Ovary (tissue), 9 donors: ENCODE measurements around the gene ASXL3. TPM values are rescaled to one million over a fixed set of nuclear protein-coding genes. Genes with fewer than 3 reads are reported as not detected.

Source experiments
- DNase-seq, 5 donors: peaks; one replicate each; pipeline ENCODE4 v3.0.0-alpha.2; 2019 to 2020
- H3K27ac ChIP-seq, 2 donors: fragments of 200-600 bp; one replicate each; pipeline versions ENCODE4 v1.5.1 to v1.8.0; 2019 to 2022
- H3K27me3 ChIP-seq: fragments of 200-600 bp; one replicate; pipeline ENCODE4 v1.8.0; 2022
- H3K36me3 ChIP-seq: fragments of 200-600 bp; sonication (generic); one replicate; pipeline ENCODE4 v1.5.1; 2019
- H3K4me1 ChIP-seq: one replicate; pipeline ENCODE4 v1.8.1; 2013; ENCODE audit warnings: mild to moderate bottlenecking, moderate library complexity; ENCODE audit not compliant: insufficient read depth
- H3K4me3 ChIP-seq: fragments of 200-600 bp; sonication (generic); one replicate; pipeline ENCODE4 v1.5.1; 2017
- H3K9me3 ChIP-seq, 2 donors: fragments of 200-600 bp in 1 of 2; sonication (generic) in 1 of 2; one replicate each; pipeline versions ENCODE4 v1.5.1 to v1.8.1; 2013 to 2019; ENCODE audit warnings: mild to moderate bottlenecking in 1 of 2, moderate library complexity in 1 of 2
- EP300 ChIP-seq: sonication (generic); formaldehyde crosslinking; IDR thresholded peaks from one replicate; pipeline ENCODE4 v1.6.1; 2017; ENCODE audit warnings: antibody characterized with exemption
- POLR2A ChIP-seq: fragments of 450-650 bp; IDR thresholded peaks from one replicate; pipeline ENCODE4 v1.6.1; 2017; ENCODE audit warnings: antibody characterized with exemption, mild to moderate bottlenecking, moderate library complexity
- WGBS, 3 donors: extraction: QIAGEN DNeasy Blood & Tissue Kit in 1 of 3; methylation state at CpG; one replicate each; pipeline versions ENCODE4 v1.1.5 to v1.1.7; 2013 to 2017; 5-methylcytosine and 5-hydroxymethylcytosine counted together
- intact Hi-C, 4 donors: fragments of 100-400 bp; cut with DNase I; formaldehyde crosslinking; loops; one replicate each; pipeline versions ENCODE4 v1.11.0 to v1.15.1; 2022 to 2023
- polyA plus RNA-seq, 2 donors: library from polyadenylated mRNA; stranded (reverse); fragments of 200-250 nt in 1 of 2; fragments of 350-450 nt in 1 of 2; fragmentation: Illumina TruSeq in 1 of 2; extraction: RNeasy Lipid Tissue Mini Kit (QIAGEN cat#74804) in 1 of 2; gene quantifications; one replicate each; pipeline ENCODE4 v1.2.3, GENCODE V29; 2013 to 2014
- total RNA-seq, 7 donors: library from RNA; depleted of rRNA in 2 of 7; stranded (reverse); fragments of >200 nt in 2 of 7; fragmentation: NEBNext Ultra II Directional in 3 of 7; extraction: Animal tissue kit (Norgen Biotek cat#: 25700) in 3 of 7; gene quantifications; one replicate each; pipeline versions ENCODE4 v1.1.0 to v1.2.4, GENCODE V29; 2016 to 2023
- TF ChIP-seq, protein P1 (sequence below), 3 donors: fragments of 450-650 bp in 2 of 3; fragments of 200-600 bp in 1 of 3; IDR thresholded peaks; one replicate each; pipeline versions ENCODE4 v1.5.1 to v1.8.0; 2016 to 2022; ENCODE audit warnings: antibody characterized with exemption in 3 of 3, mild to moderate bottlenecking in 1 of 3
- donor health status: DM: no; HTN: no; CAD: no; lungs with moderate emphysema.
- donor health status: DM: no; HTN: no; CAD: no.
- donor health status: Bipolar disorder and iron deficiency.
- donor health status: DM: yes; HTN: yes; CAD: no.
- donor health status: DM: no; HTN: no; CAD: no.
- donor health status: DM: yes; HTN: yes; CAD: no.

ASXL3 gene
- total and polyA plus RNA-seq, 9 donors: 1.8 to 23.2 (median 18.4) TPM

GRCh38 chr18:33700513-33700976, 122.5 kb downstream of the ASXL3 start:
- no peak overlapping the region for H3K4me3 ChIP-seq
- WGBS, 3 donors: 93 to 98% (median 97%) methylated on average over 3 of the region's 3 CpGs
- DNase-seq: no peak
- TF ChIP-seq POLR2A (no peak), EP300 (no peak)
- TF ChIP-seq, protein P1, sequence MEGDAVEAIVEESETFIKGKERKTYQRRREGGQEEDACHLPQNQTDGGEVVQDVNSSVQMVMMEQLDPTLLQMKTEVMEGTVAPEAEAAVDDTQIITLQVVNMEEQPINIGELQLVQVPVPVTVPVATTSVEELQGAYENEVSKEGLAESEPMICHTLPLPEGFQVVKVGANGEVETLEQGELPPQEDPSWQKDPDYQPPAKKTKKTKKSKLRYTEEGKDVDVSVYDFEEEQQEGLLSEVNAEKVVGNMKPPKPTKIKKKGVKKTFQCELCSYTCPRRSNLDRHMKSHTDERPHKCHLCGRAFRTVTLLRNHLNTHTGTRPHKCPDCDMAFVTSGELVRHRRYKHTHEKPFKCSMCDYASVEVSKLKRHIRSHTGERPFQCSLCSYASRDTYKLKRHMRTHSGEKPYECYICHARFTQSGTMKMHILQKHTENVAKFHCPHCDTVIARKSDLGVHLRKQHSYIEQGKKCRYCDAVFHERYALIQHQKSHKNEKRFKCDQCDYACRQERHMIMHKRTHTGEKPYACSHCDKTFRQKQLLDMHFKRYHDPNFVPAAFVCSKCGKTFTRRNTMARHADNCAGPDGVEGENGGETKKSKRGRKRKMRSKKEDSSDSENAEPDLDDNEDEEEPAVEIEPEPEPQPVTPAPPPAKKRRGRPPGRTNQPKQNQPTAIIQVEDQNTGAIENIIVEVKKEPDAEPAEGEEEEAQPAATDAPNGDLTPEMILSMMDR (IDR thresholded peaks at IDR 0.05): no peak
- H3K27me3 ChIP-seq: no peaks in the 10 kb centered on the region
- H3K36me3 ChIP-seq: no peaks in the 10 kb centered on the region
- no peak overlapping the region for H3K27ac ChIP-seq
- H3K4me1 ChIP-seq: no peaks in the 10 kb centered on the region
- no peaks in the 10 kb centered on the region for H3K9me3 ChIP-seq
- intact Hi-C loops: no loop called here

GRCh38 chr18:33702625-33703024, 124.6 kb downstream of the ASXL3 start:
- no peak overlapping the region for H3K27ac ChIP-seq
- no peak overlapping the region for H3K4me3 ChIP-seq
- H3K27me3 ChIP-seq: no peaks in the 10 kb centered on the region
- no peak for DNase-seq
- intact Hi-C loops: no loop called here
- no peaks in the 10 kb centered on the region for H3K9me3 ChIP-seq
- no peaks in the 10 kb centered on the region for H3K36me3 ChIP-seq
- 96 to 98% (median 96%) methylated on average over 1 of the region's 1 CpG for WGBS, 3 donors
- TF ChIP-seq EP300: no peak
- TF ChIP-seq, protein P1 (IDR thresholded peaks at IDR 0.05): no peak
- no peak for TF ChIP-seq POLR2A
- no peaks in the 10 kb centered on the region for H3K4me1 ChIP-seq

DNA sequence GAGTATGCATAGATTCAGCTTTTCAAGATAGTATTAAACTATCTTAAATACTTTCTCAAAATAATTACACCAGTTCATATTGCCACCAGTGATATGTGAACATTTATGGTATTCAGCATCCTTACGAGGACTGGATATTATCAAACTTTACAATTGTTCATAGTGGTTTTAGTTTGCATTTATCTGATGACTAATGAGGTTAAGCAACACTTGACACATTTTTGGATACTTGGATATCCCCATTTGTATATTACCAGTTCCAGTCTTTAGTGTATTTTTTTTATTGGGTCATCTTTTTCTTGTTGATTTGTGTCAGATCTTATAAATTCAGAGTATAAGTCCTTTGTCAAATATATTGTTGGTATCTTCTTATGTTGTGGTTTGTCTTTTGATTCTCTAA, 128.4 kb downstream of the ASXL3 start:
- Histone ChIP-seq H3K4me3 (no peak overlapping the region), H3K9me3 (no peaks in the 10 kb centered on the region), H3K27ac (no peak overlapping the region), H3K36me3 (no peaks in the 10 kb centered on the region), H3K4me1 (no peaks in the 10 kb centered on the region), H3K27me3 (no peaks in the 10 kb centered on the region)
- no peak for TF ChIP-seq EP300
- TF ChIP-seq, protein P1 (IDR thresholded peaks at IDR 0.05): no peak
- TF ChIP-seq POLR2A: no peak
- intact Hi-C loops: no loop called here
- WGBS, 3 donors: 0 to 44% (median 41%) methylated on average over 1 of the region's 1 CpG
- DNase-seq: no peak

DNA sequence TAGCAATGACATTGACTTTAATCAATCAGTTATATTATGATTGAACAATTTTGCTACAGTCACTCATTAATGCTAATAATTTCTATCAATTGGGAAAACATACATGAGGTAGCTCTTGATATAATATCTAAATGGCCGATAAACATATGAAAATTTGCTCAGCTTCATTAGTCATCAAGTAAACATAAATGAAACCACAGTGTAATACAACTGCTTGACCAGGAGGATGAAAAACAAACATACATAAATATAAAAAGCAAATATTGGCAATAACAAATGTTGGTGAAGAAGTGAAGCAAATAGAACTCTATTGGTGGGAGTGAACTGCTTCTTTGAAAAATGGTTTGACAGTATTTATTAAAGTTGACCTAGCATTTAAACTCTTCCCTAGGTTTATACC, 130.9 kb downstream of the ASXL3 start:
- intact Hi-C loops: no loop called here
- WGBS, 3 donors: 96 to 98% (median 98%) methylated on average over 1 of the region's 1 CpG

More for the DNA sequence above, 130.9 kb downstream of the ASXL3 start:
- Histone ChIP-seq H3K27me3 (no peaks in the 10 kb centered on the region), H3K27ac (no peak overlapping the region), H3K4me3 (no peak overlapping the region), H3K4me1 (no peaks in the 10 kb centered on the region), H3K9me3 (no peaks in the 10 kb centered on the region), H3K36me3 (no peaks in the 10 kb centered on the region)
- TF ChIP-seq, protein P1 (IDR thresholded peaks at IDR 0.05): no peak
- no peak for TF ChIP-seq EP300
- TF ChIP-seq POLR2A: no peak
- DNase-seq: no peak
